Cardiac fibroblast (primary cell): ENCODE data around the gene PPP3R2.
"Not testable (repeated sequence)": the region's sequence is repeated elsewhere in the genome, so short reads cannot be mapped to it uniquely, and the experiment has no call there.

Experiments
- DNase-seq, 2 donors: peaks; one replicate each; pipeline versions ENCODE4 v3.0.0 to v3.0.0-alpha.2; 2010; ENCODE audit warnings: low read depth in 2 of 2
- H3K4me3 ChIP-seq, 2 donors: replicated peaks in 1 of 2; 1 replicate in 1 of 2; 2 replicates in 1 of 2; pipeline ENCODE4 v1.5.1; 2011; ENCODE audit warnings: low read depth in 2 of 2, low read length in 2 of 2, mild to moderate bottlenecking in 2 of 2, moderate library complexity in 1 of 2
- TF ChIP-seq, protein P1 (sequence below): IDR thresholded peaks from one replicate; pipeline ENCODE4 v1.5.1; 2011; ENCODE audit warnings: low read depth, mild to moderate bottlenecking, low read length, inconsistent platforms

PPP3R2 gene

DNA sequence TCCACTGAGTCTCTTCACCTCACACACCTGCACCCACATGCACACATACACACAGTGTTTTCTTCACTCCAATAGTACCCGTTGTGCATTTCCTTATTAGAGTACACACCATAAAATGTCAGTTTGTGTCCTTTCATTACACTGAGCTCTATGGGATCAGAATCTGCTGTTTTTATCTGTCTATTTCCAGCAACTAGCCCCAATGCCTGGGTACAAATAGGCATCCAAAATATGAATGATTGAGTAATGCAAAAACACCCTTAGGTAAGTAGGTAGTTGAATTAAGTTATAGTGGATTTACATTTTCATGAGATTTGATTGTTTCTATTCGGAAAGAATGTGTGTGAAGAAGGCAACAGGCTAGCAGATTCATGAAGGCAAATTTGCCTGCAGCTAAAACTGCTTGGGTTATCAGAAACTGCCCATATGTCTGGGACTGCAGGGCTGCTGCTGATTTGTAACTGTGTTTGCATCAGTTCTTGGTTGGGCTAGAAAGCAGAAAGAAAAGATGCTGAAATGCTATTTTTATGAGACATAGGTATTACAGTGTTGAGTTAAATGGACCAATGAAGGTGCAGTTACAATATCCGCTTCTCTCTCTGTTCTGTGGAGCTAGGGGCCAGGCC, 26.9 kb downstream of the PPP3R2 start:
- TF ChIP-seq, protein P1, sequence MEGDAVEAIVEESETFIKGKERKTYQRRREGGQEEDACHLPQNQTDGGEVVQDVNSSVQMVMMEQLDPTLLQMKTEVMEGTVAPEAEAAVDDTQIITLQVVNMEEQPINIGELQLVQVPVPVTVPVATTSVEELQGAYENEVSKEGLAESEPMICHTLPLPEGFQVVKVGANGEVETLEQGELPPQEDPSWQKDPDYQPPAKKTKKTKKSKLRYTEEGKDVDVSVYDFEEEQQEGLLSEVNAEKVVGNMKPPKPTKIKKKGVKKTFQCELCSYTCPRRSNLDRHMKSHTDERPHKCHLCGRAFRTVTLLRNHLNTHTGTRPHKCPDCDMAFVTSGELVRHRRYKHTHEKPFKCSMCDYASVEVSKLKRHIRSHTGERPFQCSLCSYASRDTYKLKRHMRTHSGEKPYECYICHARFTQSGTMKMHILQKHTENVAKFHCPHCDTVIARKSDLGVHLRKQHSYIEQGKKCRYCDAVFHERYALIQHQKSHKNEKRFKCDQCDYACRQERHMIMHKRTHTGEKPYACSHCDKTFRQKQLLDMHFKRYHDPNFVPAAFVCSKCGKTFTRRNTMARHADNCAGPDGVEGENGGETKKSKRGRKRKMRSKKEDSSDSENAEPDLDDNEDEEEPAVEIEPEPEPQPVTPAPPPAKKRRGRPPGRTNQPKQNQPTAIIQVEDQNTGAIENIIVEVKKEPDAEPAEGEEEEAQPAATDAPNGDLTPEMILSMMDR = no peak
- no peak for DNase-seq
- H3K4me3 ChIP-seq = no peak overlapping the region

DNA sequence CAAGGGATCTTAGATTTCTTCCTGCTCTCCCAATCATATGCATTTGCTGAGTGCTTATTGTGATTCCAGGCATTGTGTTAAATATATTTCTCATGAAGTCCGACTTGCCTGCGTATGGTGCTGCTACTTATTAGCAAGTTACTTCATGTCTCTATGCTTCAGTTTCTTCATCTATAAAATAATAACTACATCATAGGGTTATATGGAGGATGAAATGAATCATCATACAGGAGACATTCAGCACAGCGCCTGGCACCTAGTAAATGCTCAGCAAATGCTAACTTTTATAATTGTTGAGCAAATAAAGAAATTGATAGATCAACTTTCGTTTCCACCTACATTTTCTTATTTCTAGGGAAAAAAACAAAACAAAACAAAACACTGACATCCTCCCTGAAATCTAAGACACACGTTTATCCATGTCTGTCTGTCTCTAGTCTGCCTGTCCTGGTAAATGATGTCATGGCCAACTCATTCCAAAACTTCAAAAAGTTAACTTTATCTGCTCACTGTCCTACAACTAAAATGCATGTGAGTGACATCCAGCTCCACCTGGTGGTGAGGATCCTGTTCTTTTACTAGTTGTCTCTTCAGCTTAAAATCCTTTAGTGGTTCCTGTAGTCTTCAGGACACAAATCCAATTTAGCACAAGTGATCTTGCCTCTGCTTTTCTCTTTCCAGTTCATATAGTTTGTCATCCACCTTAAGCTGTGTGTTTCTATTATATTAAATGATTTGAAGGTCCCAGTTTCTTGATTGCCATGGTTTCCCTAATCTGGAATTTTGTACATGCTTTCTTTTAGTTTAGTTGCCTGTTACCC, 27.7 kb downstream of the PPP3R2 start:
- peak; percentile 25 to 64 for DNase-seq
- H3K4me3 ChIP-seq = no peak overlapping the region

DNA sequence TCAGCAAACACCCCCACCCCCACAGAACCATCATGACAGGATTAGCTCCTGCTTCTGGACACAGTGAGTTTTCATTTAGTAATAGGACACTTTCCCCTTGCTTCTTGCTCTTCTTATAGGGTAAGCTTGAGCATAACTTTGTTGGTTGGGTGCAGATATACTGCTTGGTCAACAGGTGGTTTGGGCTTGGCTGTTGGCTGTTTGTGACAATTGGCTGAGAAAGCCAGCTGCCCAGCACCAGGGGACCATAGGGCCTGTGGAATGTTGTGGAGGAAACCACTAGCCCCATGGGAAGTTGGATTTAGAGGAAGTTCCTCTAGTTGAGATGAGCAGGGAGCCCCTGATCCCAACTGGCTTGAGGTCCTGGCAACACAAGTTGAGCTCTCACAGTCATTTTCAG, 30.5 kb downstream of the PPP3R2 start:
- no peak for DNase-seq
- TF ChIP-seq, protein P1 = no peak
- no peak overlapping the region for H3K4me3 ChIP-seq

More for the DNA sequence above, 27.7 kb downstream of the PPP3R2 start:
- TF ChIP-seq, protein P1 = peak; percentile 54

DNA sequence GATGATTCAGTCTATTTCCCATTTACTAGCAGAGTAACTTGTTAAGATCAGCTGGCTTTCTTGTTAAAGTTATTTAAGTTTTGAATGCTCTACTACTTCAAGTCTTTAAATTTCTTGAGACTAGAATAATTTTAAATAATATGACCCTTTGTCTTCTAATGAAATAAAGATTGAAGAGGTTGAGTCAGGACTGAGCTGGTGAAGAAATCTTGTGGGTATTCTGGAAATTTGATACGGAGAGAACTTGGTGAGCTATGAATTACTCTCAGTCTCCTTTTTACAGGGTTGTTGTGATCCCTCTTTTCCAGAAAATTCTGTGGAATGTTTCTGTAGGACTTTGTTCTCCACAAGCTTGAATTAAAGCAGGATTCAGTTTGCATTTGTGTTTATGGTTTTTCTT, 31.8 kb downstream of the PPP3R2 start:
- TF ChIP-seq, protein P1 = no peak
- no peak overlapping the region for H3K4me3 ChIP-seq
- no peak for DNase-seq

DNA sequence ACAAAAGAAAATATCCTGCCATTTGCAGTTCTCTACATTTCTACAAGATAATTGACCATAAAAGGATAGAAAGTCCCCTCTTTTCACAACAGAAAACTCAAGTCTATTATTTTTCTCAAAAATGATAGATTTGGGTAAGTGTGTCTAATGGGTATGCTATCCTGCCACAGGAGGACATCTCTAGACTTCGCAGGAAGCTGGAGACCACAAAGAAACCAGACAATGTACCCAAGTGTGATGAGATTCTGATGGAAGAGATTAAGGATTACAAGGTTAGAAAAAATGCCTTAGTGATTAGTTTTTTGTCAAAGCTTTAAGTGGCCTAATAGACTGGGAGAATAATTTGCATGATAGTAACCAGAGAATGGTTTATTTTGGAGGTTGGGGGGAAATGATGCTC, 33.0 kb downstream of the PPP3R2 start:
- H3K4me3 ChIP-seq = no peak overlapping the region
- TF ChIP-seq, protein P1 = no peak
- DNase-seq = no peak

DNA sequence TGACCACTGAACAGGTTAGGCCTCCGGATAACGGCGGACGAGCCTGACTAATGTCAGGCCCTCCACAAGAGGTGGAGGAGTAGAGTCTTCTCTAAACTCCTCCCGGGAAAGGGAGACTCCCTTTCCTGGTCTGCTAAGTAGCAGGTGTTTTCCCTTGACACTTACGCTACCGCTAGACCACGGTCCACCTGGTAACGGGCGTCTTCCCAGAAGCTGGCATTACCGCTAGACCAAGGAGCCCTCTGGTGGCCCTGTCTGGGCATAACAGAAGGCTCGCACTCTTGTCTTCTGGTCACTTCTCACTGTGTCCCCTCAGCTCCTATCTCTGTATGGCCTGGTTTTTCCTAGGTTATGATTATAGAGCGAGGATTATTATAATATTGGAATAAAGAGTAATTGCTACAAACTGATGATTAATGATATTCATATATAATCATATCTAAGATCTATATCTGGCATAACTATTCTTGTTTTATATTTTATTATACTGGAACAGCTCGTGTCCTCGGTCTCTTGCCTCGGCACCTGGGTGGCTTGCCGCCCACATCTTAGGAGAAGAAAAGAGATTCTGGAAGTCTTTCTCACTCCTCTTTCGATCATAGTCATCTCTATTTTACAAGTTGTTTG, 45.2 kb downstream of the PPP3R2 start:
- DNase-seq = peak in 1 of 2 donors; percentile 12
- TF ChIP-seq, protein P1 = peak; percentile 15
- H3K4me3 ChIP-seq = not testable (repeated sequence)
